CD4-positive, alpha-beta T cell (primary cell): ENCODE measurements around the gene GPR52. TPM values are rescaled to one million over a fixed set of nuclear protein-coding genes. Genes with fewer than 3 reads are reported as not detected.

Experiments used
- ATAC-seq: fragments of 200-7000 bp; cut with Tn5 transposase; one replicate; pipeline ENCODE4 v1.10.0; 2022; ENCODE audit warnings: mild to moderate bottlenecking; ENCODE audit not compliant: poor library complexity
- CTCF ChIA-PET: fragments of 350-600 bp; sonication (Branson Sonifier 250); formaldehyde crosslinking; loops from one replicate; lab custom pipeline; 2021; ENCODE audit warnings: antibody characterized with exemption, inconsistent platforms; lab: Charles Lee
- POLR2A ChIA-PET: fragments of 350-600 bp; sonication (Branson Sonifier 250); formaldehyde crosslinking; loops from one replicate; lab custom pipeline; 2021; ENCODE audit warnings: antibody characterized with exemption, inconsistent platforms; lab: Charles Lee
- DNase-seq, 14 experiments: peaks; one replicate each; pipeline ENCODE4 v3.0.0-alpha.2; 2013 to 2020; ENCODE audit warnings: mixed read lengths in 2 of 14
- H3K27ac ChIP-seq, 2 donors: one replicate each; pipeline versions ENCODE4 v1.5.1 to v1.7.0; 2013; ENCODE audit warnings: low read length in 2 of 2, low read depth in 1 of 2, mild to moderate bottlenecking in 1 of 2
- H3K27me3 ChIP-seq, 2 experiments: 1 replicate in 1 of 2; 2 replicates in 1 of 2; pipeline versions ENCODE4 v1.6.1 to v1.7.0; 2013; ENCODE audit warnings: low read length in 2 of 2, control low read depth in 1 of 2, mild to moderate bottlenecking in 1 of 2, moderate library complexity in 1 of 2; ENCODE audit not compliant: insufficient read depth in 2 of 2, control insufficient read depth in 1 of 2
- H3K36me3 ChIP-seq: one replicate; pipeline ENCODE4 v1.6.1; 2013; ENCODE audit warnings: low read length, control low read depth; ENCODE audit not compliant: insufficient read depth
- H3K4me1 ChIP-seq: one replicate; pipeline ENCODE4 v1.6.1; 2013; ENCODE audit warnings: low read length, control low read depth; ENCODE audit not compliant: insufficient read depth
- H3K4me3 ChIP-seq: one replicate; pipeline ENCODE4 v1.5.1; 2013; ENCODE audit warnings: mild to moderate bottlenecking, low read length, moderate library complexity
- H3K9me3 ChIP-seq, 2 experiments: 1 replicate in 1 of 2; 2 replicates in 1 of 2; pipeline versions ENCODE4 v1.6.1 to v1.7.0; 2013; ENCODE audit warnings: low read length in 2 of 2, mild to moderate bottlenecking in 2 of 2, control low read depth in 1 of 2, moderate library complexity in 1 of 2; ENCODE audit not compliant: control insufficient read depth in 1 of 2, insufficient read depth in 1 of 2
- H3K27ac Mint-ChIP-seq: one replicate; pipeline ENCODE4 v1.8.0; 2020; ENCODE audit warnings: mixed read lengths
- H3K27me3 Mint-ChIP-seq: one replicate; pipeline ENCODE4 v1.8.0; 2021; ENCODE audit warnings: mixed read lengths
- H3K36me3 Mint-ChIP-seq: one replicate; pipeline ENCODE4 v1.8.0; 2021; ENCODE audit warnings: low read depth, mixed read lengths
- H3K4me1 Mint-ChIP-seq: one replicate; pipeline ENCODE4 v1.8.0; 2021; ENCODE audit warnings: low read depth, mixed read lengths
- H3K4me3 Mint-ChIP-seq: one replicate; pipeline ENCODE4 v1.8.0; 2020; ENCODE audit warnings: mild to moderate bottlenecking, mixed read lengths
- H3K9me3 Mint-ChIP-seq: one replicate; pipeline ENCODE4 v1.8.0; 2020; ENCODE audit warnings: mixed read lengths
- intact Hi-C, 2 experiments: fragments of 100-400 bp; cut with DNase I in 1 of 2; cut with micrococcal nuclease in 1 of 2; formaldehyde crosslinking; loops; one replicate each; pipeline versions ENCODE4 v1.15.1 to v1.9.0; 2023 to 2025; cut with DNase I, micrococcal nuclease
- total RNA-seq, 174 experiments: library from RNA in 2 of 174; stranded (reverse) in 2 of 174; gene quantifications; one replicate each; pipeline ENCODE4 v1.2.3 and lab custom pipeline; 2021 to 2026
- TF ChIP-seq, protein P1 (sequence below): fragments of 200-600 bp; IDR thresholded peaks from one replicate; pipeline ENCODE4 v1.8.0; 2022; ENCODE audit warnings: antibody characterized with exemption, mild to moderate bottlenecking

GPR52 gene
- total RNA-seq, 2 experiments from 2014 or later, result 0.99 to 1.1 TPM

DNA sequence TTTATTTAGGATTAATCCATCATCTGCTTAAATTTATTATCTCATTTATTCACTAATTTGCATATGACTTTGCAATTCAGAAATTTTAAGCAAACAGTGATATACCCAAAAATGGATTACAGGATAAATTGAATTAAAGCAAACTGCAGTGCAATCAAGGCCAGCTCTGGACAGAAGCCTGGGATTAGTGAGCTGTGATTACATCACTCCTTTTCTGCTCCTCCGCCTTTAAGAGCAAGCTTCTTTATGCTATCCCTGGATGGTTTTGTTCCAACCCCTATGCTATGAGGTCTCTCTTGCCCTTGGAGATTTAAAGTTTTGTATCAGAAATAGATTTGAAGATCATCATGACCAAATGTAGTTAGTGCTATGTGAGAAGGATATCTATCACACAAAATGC, 32.6 kb downstream of the GPR52 start:
- H3K36me3 ChIP-seq, result no peaks in the 10 kb centered on the region
- DNase-seq (no peak), ATAC-seq (no peak)
- H3K27me3 Mint-ChIP-seq, result no peaks in the 10 kb centered on the region
- H3K27ac Mint-ChIP-seq, result no peak overlapping the region
- peaks cover 8% of the 10 kb centered on the region for H3K36me3 Mint-ChIP-seq
- H3K4me1 ChIP-seq, result no peaks in the 10 kb centered on the region
- H3K9me3 Mint-ChIP-seq, result peaks cover 3% of the 10 kb centered on the region
- peaks cover 10% of the 10 kb centered on the region for H3K4me1 Mint-ChIP-seq
- POLR2A ChIA-PET, result no interaction called here
- intact Hi-C loops, result no loop called here
- no peak overlapping the region for H3K4me3 ChIP-seq
- no peaks in the 10 kb centered on the region for H3K27me3 ChIP-seq
- CTCF ChIA-PET, result no interaction called here
- H3K27ac ChIP-seq, result no peak overlapping the region
- TF ChIP-seq, protein P1, sequence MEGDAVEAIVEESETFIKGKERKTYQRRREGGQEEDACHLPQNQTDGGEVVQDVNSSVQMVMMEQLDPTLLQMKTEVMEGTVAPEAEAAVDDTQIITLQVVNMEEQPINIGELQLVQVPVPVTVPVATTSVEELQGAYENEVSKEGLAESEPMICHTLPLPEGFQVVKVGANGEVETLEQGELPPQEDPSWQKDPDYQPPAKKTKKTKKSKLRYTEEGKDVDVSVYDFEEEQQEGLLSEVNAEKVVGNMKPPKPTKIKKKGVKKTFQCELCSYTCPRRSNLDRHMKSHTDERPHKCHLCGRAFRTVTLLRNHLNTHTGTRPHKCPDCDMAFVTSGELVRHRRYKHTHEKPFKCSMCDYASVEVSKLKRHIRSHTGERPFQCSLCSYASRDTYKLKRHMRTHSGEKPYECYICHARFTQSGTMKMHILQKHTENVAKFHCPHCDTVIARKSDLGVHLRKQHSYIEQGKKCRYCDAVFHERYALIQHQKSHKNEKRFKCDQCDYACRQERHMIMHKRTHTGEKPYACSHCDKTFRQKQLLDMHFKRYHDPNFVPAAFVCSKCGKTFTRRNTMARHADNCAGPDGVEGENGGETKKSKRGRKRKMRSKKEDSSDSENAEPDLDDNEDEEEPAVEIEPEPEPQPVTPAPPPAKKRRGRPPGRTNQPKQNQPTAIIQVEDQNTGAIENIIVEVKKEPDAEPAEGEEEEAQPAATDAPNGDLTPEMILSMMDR, result no peak
- H3K9me3 ChIP-seq, result no peaks in the 10 kb centered on the region
- no peak overlapping the region for H3K4me3 Mint-ChIP-seq

DNA sequence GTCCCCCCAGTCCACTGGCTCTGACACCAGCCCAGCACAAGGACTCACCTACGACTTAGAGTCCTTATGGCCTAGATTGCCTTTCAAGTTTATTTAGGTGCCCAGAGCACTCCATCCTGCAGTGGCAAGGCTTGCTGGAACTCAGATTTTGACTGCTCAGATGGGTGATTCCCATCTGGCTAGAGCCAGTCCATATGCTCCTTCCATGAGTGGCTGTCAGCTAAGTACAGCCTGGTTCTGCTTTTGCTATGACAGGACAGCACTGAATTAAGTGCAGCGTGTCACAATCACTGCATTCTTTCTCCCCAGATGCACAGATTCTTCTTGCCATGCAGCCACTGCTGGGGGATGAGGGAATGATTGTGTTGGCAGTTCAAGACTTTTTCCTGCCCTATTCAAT, 43.8 kb downstream of the GPR52 start:
- H3K4me1 Mint-ChIP-seq, result peaks cover 5% of the 10 kb centered on the region
- peaks cover 24% of the 10 kb centered on the region for H3K36me3 Mint-ChIP-seq
- DNase-seq (no peak), ATAC-seq (no peak)
- intact Hi-C loops, result no loop called here
- peaks cover 0 to 3% of the 10 kb centered on the region in 2 experiments for H3K9me3 ChIP-seq
- H3K27ac ChIP-seq, result no peak overlapping the region
- TF ChIP-seq, protein P1, result no peak
- no peak overlapping the region for H3K27ac Mint-ChIP-seq
- H3K9me3 Mint-ChIP-seq, result no peaks in the 10 kb centered on the region
- H3K36me3 ChIP-seq, result no peaks in the 10 kb centered on the region
- ChIA-PET POLR2A (no interaction called here), CTCF (no interaction called here)
- no peaks in the 10 kb centered on the region for H3K4me1 ChIP-seq
- no peaks in the 10 kb centered on the region for H3K27me3 ChIP-seq
- no peak overlapping the region for H3K4me3 Mint-ChIP-seq
- no peaks in the 10 kb centered on the region for H3K27me3 Mint-ChIP-seq
- H3K4me3 ChIP-seq, result no peak overlapping the region

DNA sequence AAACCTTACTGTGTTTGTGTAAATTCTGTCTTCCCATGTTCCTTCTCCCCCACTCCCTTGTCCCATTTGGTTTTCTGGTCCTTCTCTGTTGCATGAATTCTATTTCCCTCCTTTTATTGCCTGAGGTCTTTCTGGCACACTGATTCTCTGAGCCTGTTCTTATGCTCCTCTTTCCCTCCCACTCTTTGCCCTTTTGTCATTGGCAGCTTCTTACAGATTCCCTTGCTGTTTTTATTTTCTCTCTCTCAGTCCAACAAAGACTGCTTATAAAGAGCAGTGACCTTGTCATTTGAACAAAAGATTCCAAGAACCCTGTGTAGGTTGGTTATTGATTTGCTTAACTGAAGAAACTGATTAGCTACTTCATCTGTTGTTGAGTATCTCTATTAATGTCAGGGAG, 49.7 kb downstream of the GPR52 start:
- intact Hi-C loops, result no loop called here
- H3K27ac Mint-ChIP-seq, result no peak overlapping the region
- POLR2A ChIA-PET, result no interaction called here

More for the DNA sequence above, 49.7 kb downstream of the GPR52 start:
- H3K27ac ChIP-seq, result no peak overlapping the region
- peaks cover 10% of the 10 kb centered on the region for H3K36me3 Mint-ChIP-seq
- DNase-seq (no peak), ATAC-seq (no peak)
- no peaks in the 10 kb centered on the region for H3K9me3 ChIP-seq
- H3K4me3 Mint-ChIP-seq, result no peak overlapping the region
- H3K27me3 Mint-ChIP-seq, result no peaks in the 10 kb centered on the region
- TF ChIP-seq, protein P1, result no peak
- no peaks in the 10 kb centered on the region for H3K27me3 ChIP-seq
- H3K4me1 ChIP-seq, result no peaks in the 10 kb centered on the region
- H3K36me3 ChIP-seq, result no peaks in the 10 kb centered on the region
- no peaks in the 10 kb centered on the region for H3K9me3 Mint-ChIP-seq
- H3K4me3 ChIP-seq, result no peak overlapping the region
- CTCF ChIA-PET, result no interaction called here
- no peaks in the 10 kb centered on the region for H3K4me1 Mint-ChIP-seq
